Measurements from ENCODE around the gene GALNTL6. TPM values are rescaled to one million over a fixed set of nuclear protein-coding genes. Genes with fewer than 3 reads are reported as not detected.

The GALNTL6 gene
- total and polyA plus RNA-seq, 2 experiments from 2014 or later = not detected

GRCh38 chr4:172018358-172018757, 205.2 kb downstream of the GALNTL6 start:
- Histone ChIP-seq H3K9me3 (ENCODE audit: low read depth) (no peaks in the 10 kb centered on the region), H3K79me2 (ENCODE audit: insufficient read depth) (no peaks in the 10 kb centered on the region), H3F3A (ENCODE audit: insufficient read depth) (no peaks in the 10 kb centered on the region), H3K4me2 (ENCODE audit: unreplicated experiment) (no peak overlapping the region), H3K4me3 (no peak overlapping the region), H3K36me3 (ENCODE audit: low read depth) (no peaks in the 10 kb centered on the region), H3K9ac (no peak overlapping the region), H3K27ac (no peak overlapping the region), H4K20me1 (ENCODE audit: insufficient read depth) (no peaks in the 10 kb centered on the region), H3K27me3 (replicated peaks; ENCODE audit: insufficient read depth) (no peaks in the 10 kb centered on the region), H2AFZ (no peak overlapping the region), H3K4me1 (ENCODE audit: insufficient read depth) (no peaks in the 10 kb centered on the region), H3K9me2 (ENCODE audit: insufficient read depth) (no peaks in the 10 kb centered on the region)
- in situ Hi-C loops (cut with MboI) = no loop called here
- WGBS, 2 experiments (ENCODE audit: low coverage in 1 of 2, low lambda C conversion rate in 2 of 2, missing lambda C conversion rate in 2 of 2) = 17 to 27% methylated on average over 1 of the region's 1 CpG
- TF ChIP-seq EZH2phosphoT487 (IDR thresholded peaks at IDR 0.05; ENCODE audit: insufficient read depth, low read depth) = no peak
- no peak for TF ChIP-seq EZH2 (IDR thresholded peaks at IDR 0.05; ENCODE audit: insufficient read depth, poor library complexity, severe bottlenecking)
- DNase-seq = no peak

DNA sequence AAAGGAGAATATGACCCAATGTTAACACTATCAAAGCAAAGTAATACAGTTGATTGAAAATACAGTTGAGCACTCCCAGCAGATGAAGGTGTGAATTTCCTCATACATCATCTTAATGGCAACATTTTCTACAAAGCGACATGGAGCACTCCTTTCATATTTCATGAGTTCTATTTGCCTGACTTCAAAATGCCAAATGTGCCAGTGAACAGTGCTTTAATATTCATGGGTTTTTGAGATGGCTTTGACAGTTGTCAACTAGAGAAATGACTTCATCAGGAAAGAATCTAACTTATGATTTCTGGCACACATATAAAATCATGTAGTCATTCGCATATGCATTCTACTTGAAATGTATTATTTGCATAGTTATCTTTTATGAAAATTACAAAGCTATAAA, 222.4 kb downstream of the GALNTL6 start:
- in situ Hi-C loops (cut with MboI) = no loop called here
- H3K9me3 ChIP-seq (ENCODE audit: low read depth) = no peaks in the 10 kb centered on the region
- no peaks in the 10 kb centered on the region for H3K36me3 ChIP-seq (ENCODE audit: low read depth)
- no peaks in the 10 kb centered on the region for H3F3A ChIP-seq (ENCODE audit: insufficient read depth)
- no peaks in the 10 kb centered on the region for H3K27me3 ChIP-seq (replicated peaks; ENCODE audit: insufficient read depth)
- no peak for DNase-seq
- H4K20me1 ChIP-seq (ENCODE audit: insufficient read depth) = no peaks in the 10 kb centered on the region
- H3K4me3 ChIP-seq = no peak overlapping the region
- H3K4me2 ChIP-seq (ENCODE audit: unreplicated experiment) = no peak overlapping the region
- no peak overlapping the region for H2AFZ ChIP-seq
- H3K79me2 ChIP-seq (ENCODE audit: insufficient read depth) = no peaks in the 10 kb centered on the region
- no peaks in the 10 kb centered on the region for H3K9me2 ChIP-seq (ENCODE audit: insufficient read depth)
- WGBS, 2 experiments (ENCODE audit: low coverage in 1 of 2, low lambda C conversion rate in 2 of 2, missing lambda C conversion rate in 2 of 2) = 65 to 66% methylated on average over 2 of the region's 2 CpGs
- no peak overlapping the region for H3K9ac ChIP-seq
- no peak overlapping the region for H3K27ac ChIP-seq
- H3K4me1 ChIP-seq (ENCODE audit: insufficient read depth) = no peaks in the 10 kb centered on the region
- TF ChIP-seq EZH2phosphoT487 (IDR thresholded peaks at IDR 0.05; ENCODE audit: insufficient read depth, low read depth) (no peak), EZH2 (IDR thresholded peaks at IDR 0.05; ENCODE audit: insufficient read depth, poor library complexity, severe bottlenecking) (no peak)

- Histone ChIP-seq H3K79me2 (ENCODE audit: insufficient read depth) (no peaks in the 10 kb centered on the region), H4K20me1 (ENCODE audit: insufficient read depth) (no peaks in the 10 kb centered on the region), H3K27ac (no peak overlapping the region), H3K4me2 (ENCODE audit: unreplicated experiment) (no peak overlapping the region), H3K4me1 (ENCODE audit: insufficient read depth) (no peaks in the 10 kb centered on the region), H3K4me3 (no peak overlapping the region), H3K36me3 (ENCODE audit: low read depth) (no peaks in the 10 kb centered on the region), H3K9ac (no peak overlapping the region), H3K9me3 (ENCODE audit: low read depth) (no peaks in the 10 kb centered on the region), H3K27me3 (replicated peaks; ENCODE audit: insufficient read depth) (no peaks in the 10 kb centered on the region), H3F3A (ENCODE audit: insufficient read depth) (no peaks in the 10 kb centered on the region), H2AFZ (no peak overlapping the region), H3K9me2 (ENCODE audit: insufficient read depth) (no peaks in the 10 kb centered on the region)
- no peak for DNase-seq
- TF ChIP-seq EZH2phosphoT487 (IDR thresholded peaks at IDR 0.05; ENCODE audit: insufficient read depth, low read depth) (no peak), EZH2 (IDR thresholded peaks at IDR 0.05; ENCODE audit: insufficient read depth, poor library complexity, severe bottlenecking) (no peak)
- in situ Hi-C loops (cut with MboI) = no loop called here
These were observed 227.6 kb downstream of the GALNTL6 start for GRCh38 chr4:172040766-172041165.

DNA sequence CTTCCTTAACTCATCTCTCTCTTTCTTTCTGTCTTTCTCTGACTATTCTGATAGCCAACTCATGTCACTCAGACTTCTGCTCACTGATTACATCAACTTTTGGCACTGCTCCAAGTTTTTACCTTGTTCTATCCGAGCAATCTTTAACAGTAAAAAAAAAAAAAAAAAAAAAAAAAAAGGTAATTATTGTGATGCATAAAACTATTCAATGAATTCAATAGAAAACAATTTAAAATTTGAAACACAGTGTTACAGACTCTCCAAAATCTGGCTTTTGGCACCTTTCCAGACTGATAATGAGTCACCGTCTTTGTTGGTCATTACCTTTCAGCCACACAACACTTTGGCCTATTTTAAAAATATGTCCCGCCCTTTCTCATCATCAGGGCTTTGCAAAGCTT, 229.5 kb downstream of the GALNTL6 start:
- no peak for TF ChIP-seq EZH2phosphoT487 (IDR thresholded peaks at IDR 0.05; ENCODE audit: insufficient read depth, low read depth)
- TF ChIP-seq EZH2 (IDR thresholded peaks at IDR 0.05; ENCODE audit: insufficient read depth, poor library complexity, severe bottlenecking) = no peak
- Histone ChIP-seq H3K27ac (no peak overlapping the region), H3K4me1 (ENCODE audit: insufficient read depth) (no peaks in the 10 kb centered on the region), H4K20me1 (ENCODE audit: insufficient read depth) (no peaks in the 10 kb centered on the region), H3K9me3 (ENCODE audit: low read depth) (no peaks in the 10 kb centered on the region), H3K79me2 (ENCODE audit: insufficient read depth) (no peaks in the 10 kb centered on the region), H3K9me2 (ENCODE audit: insufficient read depth) (no peaks in the 10 kb centered on the region), H3K27me3 (replicated peaks; ENCODE audit: insufficient read depth) (no peaks in the 10 kb centered on the region), H3K9ac (no peak overlapping the region), H3K36me3 (ENCODE audit: low read depth) (no peaks in the 10 kb centered on the region), H2AFZ (no peak overlapping the region), H3F3A (ENCODE audit: insufficient read depth) (no peaks in the 10 kb centered on the region), H3K4me3 (no peak overlapping the region), H3K4me2 (ENCODE audit: unreplicated experiment) (no peak overlapping the region)
- in situ Hi-C loops (cut with MboI) = no loop called here
- no peak for DNase-seq
- 38 to 40% methylated on average over 3 of the region's 3 CpGs for WGBS, 2 experiments (ENCODE audit: low coverage in 1 of 2, low lambda C conversion rate in 2 of 2, missing lambda C conversion rate in 2 of 2)

GRCh38 chr4:172045981-172046380, 232.8 kb downstream of the GALNTL6 start:
- in situ Hi-C loops (cut with MboI) = no loop called here
- H2AFZ ChIP-seq = no peak overlapping the region

More at GRCh38 chr4:172045981-172046380, 232.8 kb downstream of the GALNTL6 start:
- H3K9ac ChIP-seq = no peak overlapping the region
- no peaks in the 10 kb centered on the region for H3K9me3 ChIP-seq (ENCODE audit: low read depth)
- H3F3A ChIP-seq (ENCODE audit: insufficient read depth) = no peaks in the 10 kb centered on the region
- no peak overlapping the region for H3K27ac ChIP-seq
- H3K9me2 ChIP-seq (ENCODE audit: insufficient read depth) = no peaks in the 10 kb centered on the region
- TF ChIP-seq EZH2 (IDR thresholded peaks at IDR 0.05; ENCODE audit: insufficient read depth, poor library complexity, severe bottlenecking) (no peak), EZH2phosphoT487 (IDR thresholded peaks at IDR 0.05; ENCODE audit: insufficient read depth, low read depth) (no peak)
- WGBS, 2 experiments (ENCODE audit: low coverage in 1 of 2, low lambda C conversion rate in 2 of 2, missing lambda C conversion rate in 2 of 2) = 8 to 13% methylated on average over 2 of the region's 2 CpGs
- H3K4me2 ChIP-seq (ENCODE audit: unreplicated experiment) = no peak overlapping the region
- no peaks in the 10 kb centered on the region for H3K36me3 ChIP-seq (ENCODE audit: low read depth)
- H3K4me3 ChIP-seq = no peak overlapping the region
- no peak for DNase-seq
- H3K27me3 ChIP-seq (replicated peaks; ENCODE audit: insufficient read depth) = no peaks in the 10 kb centered on the region
- no peaks in the 10 kb centered on the region for H3K79me2 ChIP-seq (ENCODE audit: insufficient read depth)
- no peaks in the 10 kb centered on the region for H3K4me1 ChIP-seq (ENCODE audit: insufficient read depth)
- H4K20me1 ChIP-seq (ENCODE audit: insufficient read depth) = no peaks in the 10 kb centered on the region
